Activated CD4-positive, alpha-beta T cell treated with anti-CD3 and anti-CD28 coated beads for 36 hours (primary cell): ENCODE results near the gene TMEM43. TPM values are rescaled to one million over a fixed set of nuclear protein-coding genes. Genes with fewer than 3 reads are reported as not detected.
A peak's percentile ranks its signal among the peaks of the same experiment; 100 is the strongest.
"Not testable (repeated sequence)": the region's sequence is repeated elsewhere in the genome, so short reads cannot be mapped to it uniquely, and the experiment has no call there.

Experiments used
- ATAC-seq: fragments of 200-7000 bp; cut with Tn5 transposase; one replicate; pipeline ENCODE4 v1.10.0; 2021; ENCODE audit warnings: mild to moderate bottlenecking, moderate library complexity
- CTCF ChIA-PET: fragments of 350-600 bp; sonication (Branson Sonifier 250); formaldehyde crosslinking; loops from one replicate; lab custom pipeline; 2021; ENCODE audit warnings: antibody characterized with exemption; lab: Charles Lee
- POLR2A ChIA-PET: fragments of 350-600 bp; sonication (Branson Sonifier 250); formaldehyde crosslinking; loops from one replicate; lab custom pipeline; 2021; ENCODE audit warnings: antibody characterized with exemption, inconsistent platforms; lab: Charles Lee
- DNase-seq: peaks from one replicate; pipeline ENCODE4 v3.0.0-alpha.2; 2020
- H3K27ac Mint-ChIP-seq: one replicate; pipeline ENCODE4 v1.8.0; 2021; ENCODE audit warnings: mixed read lengths
- H3K27me3 Mint-ChIP-seq: one replicate; pipeline ENCODE4 v1.8.0; 2021; ENCODE audit warnings: mixed read lengths
- H3K36me3 Mint-ChIP-seq: one replicate; pipeline ENCODE4 v1.8.0; 2021; ENCODE audit warnings: low read depth, mixed read lengths
- H3K4me1 Mint-ChIP-seq: one replicate; pipeline ENCODE4 v1.8.0; 2021; ENCODE audit warnings: mixed read lengths
- H3K4me3 Mint-ChIP-seq: one replicate; pipeline ENCODE4 v1.8.0; 2021; ENCODE audit warnings: mild to moderate bottlenecking, moderate library complexity, mixed read lengths
- H3K9me3 Mint-ChIP-seq: one replicate; pipeline ENCODE4 v1.8.0; 2021; ENCODE audit warnings: low read depth, mixed read lengths
- intact Hi-C, 2 experiments: fragments of 100-400 bp; cut with DNase I in 1 of 2; cut with micrococcal nuclease in 1 of 2; formaldehyde crosslinking; loops; one replicate each; pipeline versions ENCODE4 v1.14.2 to v1.15.1; 2022 to 2024; cut with DNase I, micrococcal nuclease
- total RNA-seq, 2 experiments: library from RNA; stranded (reverse); gene quantifications; one replicate each; pipeline ENCODE4 v1.2.3, GENCODE V29; 2021

TMEM43 gene, protein sequence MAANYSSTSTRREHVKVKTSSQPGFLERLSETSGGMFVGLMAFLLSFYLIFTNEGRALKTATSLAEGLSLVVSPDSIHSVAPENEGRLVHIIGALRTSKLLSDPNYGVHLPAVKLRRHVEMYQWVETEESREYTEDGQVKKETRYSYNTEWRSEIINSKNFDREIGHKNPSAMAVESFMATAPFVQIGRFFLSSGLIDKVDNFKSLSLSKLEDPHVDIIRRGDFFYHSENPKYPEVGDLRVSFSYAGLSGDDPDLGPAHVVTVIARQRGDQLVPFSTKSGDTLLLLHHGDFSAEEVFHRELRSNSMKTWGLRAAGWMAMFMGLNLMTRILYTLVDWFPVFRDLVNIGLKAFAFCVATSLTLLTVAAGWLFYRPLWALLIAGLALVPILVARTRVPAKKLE
- total RNA-seq: 10 to 100 TPM; 28.3 to 28.5 TPM

GRCh38 chr3:14124615-14125192, at the start of gene TMEM43, which contains the start of gene CHCHD4:
TMEM43 (plus strand) TSS chr3:14125052; CDS start chr3:14125194, 142 bp downstream.
CHCHD4 (minus strand) TSS chr3:14124870; CDS start chr3:14124676, 194 bp downstream.
- Mint-ChIP-seq H3K9me3 (peaks cover 3% of the 10 kb centered on the region), H3K4me3 (peak within 1 kb of the TSS; percentile 96), H3K27me3 (no peaks in the 10 kb centered on the region), H3K27ac (peak within 1 kb of the TSS; percentile 90), H3K4me1 (peaks cover 64% of the 10 kb centered on the region), H3K36me3 (peaks cover 61% of the 10 kb centered on the region)
- peak; percentile 91 for ATAC-seq
- intact Hi-C loops: loop anchor here (1.0 to 10.0 kb wide), 14 partner anchors 20 to 1112 kb away; partner anchors contain the start of genes LSM3 (in 2 of the 2), XPC (in 2 of the 2), CCDC174 (in 1 of the 2) and HDAC11 (in 1 of the 2)
- ChIA-PET POLR2A (interaction anchor here (1.0 to 3.6 kb wide), 6 partner anchors 9 to 644 kb away, joined by 3 to 34 read pairs (median 4); partner anchors contain the start of genes HDAC11, LSM3 and XPC), CTCF (interaction anchor here (0.6 to 2.6 kb wide), 7 partner anchors 11 to 308 kb away, joined by 3 to 9 read pairs (median 4); partner anchors contain the start of gene LSM3)
- DNase-seq: peak; percentile 99

- intact Hi-C loops, DNase-seq, CTCF ChIA-PET, H3K4me1 Mint-ChIP-seq, ATAC-seq, POLR2A ChIA-PET, H3K4me3 Mint-ChIP-seq, H3K27ac Mint-ChIP-seq, H3K36me3 Mint-ChIP-seq: not testable (repeated sequence)
- H3K9me3 Mint-ChIP-seq: peaks cover 10% of the 10 kb centered on the region
- peaks cover 17% of the 10 kb centered on the region for H3K27me3 Mint-ChIP-seq
Observed at GRCh38 chr3:14075233-14075632, 49.6 kb upstream of the TMEM43 start.

DNA sequence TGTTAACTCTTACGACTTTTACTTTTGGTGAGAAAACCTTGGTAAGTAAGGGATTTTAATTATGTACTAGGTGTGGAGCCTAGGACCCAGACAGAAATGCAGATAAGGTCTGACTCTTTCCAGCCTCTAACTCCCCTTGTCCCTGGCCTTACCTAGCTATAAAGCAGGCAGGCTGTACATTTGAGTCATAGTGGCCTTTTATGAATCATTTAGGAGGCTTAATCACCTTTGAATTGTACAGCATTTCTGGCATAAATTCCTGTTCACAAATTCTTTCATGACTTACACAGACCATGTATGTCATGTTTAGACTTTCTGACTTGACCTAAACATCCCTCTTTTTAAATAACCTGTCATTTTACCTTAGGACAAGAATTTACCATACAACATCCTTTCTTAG, 47.5 kb upstream of the TMEM43 start:
- intact Hi-C loops: no loop called here
- Mint-ChIP-seq H3K4me1 (peaks cover 6% of the 10 kb centered on the region), H3K9me3 (peaks cover 8% of the 10 kb centered on the region), H3K36me3 (peaks cover 5% of the 10 kb centered on the region), H3K4me3 (no peak overlapping the region), H3K27ac (no peak overlapping the region), H3K27me3 (peaks cover 11% of the 10 kb centered on the region)
- ATAC-seq (peak; percentile 37), DNase-seq (no peak)
- POLR2A ChIA-PET: no interaction called here
- CTCF ChIA-PET: no interaction called here

DNA sequence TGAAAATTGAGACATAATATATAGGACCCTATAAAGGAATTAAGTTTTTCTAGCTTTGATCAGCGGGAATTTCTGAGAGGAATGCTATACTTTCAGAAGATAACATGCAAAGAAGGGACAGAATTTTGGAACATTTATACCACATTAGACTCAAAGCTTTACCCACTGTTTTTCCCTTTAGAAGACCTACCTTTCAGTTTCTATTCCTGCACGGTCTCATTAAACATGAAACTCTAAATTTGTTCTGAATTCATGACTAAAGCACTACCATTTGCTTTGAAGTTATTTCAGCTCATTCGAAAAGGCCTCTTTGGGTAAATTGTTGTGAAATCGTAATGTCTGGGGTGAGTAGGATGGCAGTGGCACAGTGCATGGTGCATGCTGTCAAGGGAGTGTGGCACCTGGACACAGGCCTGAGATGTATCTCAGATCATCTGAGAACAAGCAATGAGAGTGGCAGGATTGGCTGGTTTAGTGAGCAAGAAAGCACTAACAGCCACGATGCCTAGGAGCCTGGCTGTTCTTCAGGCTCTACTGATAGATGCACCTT, 42.7 kb upstream of the TMEM43 start:
- Mint-ChIP-seq H3K4me1 (peaks cover 12% of the 10 kb centered on the region), H3K4me3 (no peak overlapping the region), H3K27ac (peak overlapping the region; percentile 37), H3K9me3 (peaks cover 9% of the 10 kb centered on the region), H3K27me3 (peaks cover 14% of the 10 kb centered on the region), H3K36me3 (peaks cover 5% of the 10 kb centered on the region)
- DNase-seq (peak; percentile 50), ATAC-seq (peak; percentile 97)
- CTCF ChIA-PET: interaction anchor here (0.5 to 0.8 kb wide), 2 partner anchors 43 to 84 kb away, joined by 3 read pairs; no protein-coding TSS in a partner anchor
- POLR2A ChIA-PET: interaction anchor here (0.6 kb wide), 1 partner anchor 41 kb away, joined by 3 read pairs; no protein-coding TSS in a partner anchor
- intact Hi-C loops: loop anchor here in 1 of 2 experiments (2.0 kb wide), 1 partner anchor 43 kb away; the partner anchor contains the start of genes CHCHD4 and TMEM43

DNA sequence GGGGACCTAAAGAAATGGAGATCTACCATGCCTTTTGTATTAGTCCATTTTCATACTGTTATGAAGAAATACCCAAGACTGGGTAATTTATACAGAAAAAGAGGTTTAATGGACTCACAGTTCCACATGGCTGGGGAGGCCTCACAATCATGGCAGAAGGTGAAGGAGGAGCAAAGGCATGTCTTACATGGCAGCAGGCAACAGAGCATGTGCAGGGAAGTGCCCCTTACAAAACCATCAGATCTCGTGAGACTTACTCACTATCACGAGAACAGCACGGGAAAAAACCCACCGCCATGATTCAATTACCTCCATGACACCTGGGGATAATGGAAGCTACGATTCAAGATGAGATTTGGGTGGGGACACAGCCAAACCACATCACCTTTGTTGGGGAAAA, 37.4 kb upstream of the TMEM43 start:
- H3K36me3 Mint-ChIP-seq, POLR2A ChIA-PET, H3K27ac Mint-ChIP-seq, H3K4me3 Mint-ChIP-seq, DNase-seq, H3K4me1 Mint-ChIP-seq, intact Hi-C loops, ATAC-seq: not testable (repeated sequence)
- Mint-ChIP-seq H3K9me3 (peaks cover 17% of the 10 kb centered on the region), H3K27me3 (peaks cover 11% of the 10 kb centered on the region)
- CTCF ChIA-PET: interaction anchor here (0.6 to 1.3 kb wide), 3 partner anchors 148 to 1232 kb away, joined by 3 read pairs; no protein-coding TSS in a partner anchor

GRCh38 chr3:14091959-14092358, 32.9 kb upstream of the TMEM43 start:
- H3K4me1 Mint-ChIP-seq, CTCF ChIA-PET, H3K27ac Mint-ChIP-seq, intact Hi-C loops, H3K36me3 Mint-ChIP-seq, DNase-seq, H3K4me3 Mint-ChIP-seq, POLR2A ChIA-PET, ATAC-seq: not testable (repeated sequence)
- Mint-ChIP-seq H3K9me3 (peaks cover 16% of the 10 kb centered on the region), H3K27me3 (peaks cover 14% of the 10 kb centered on the region)

DNA sequence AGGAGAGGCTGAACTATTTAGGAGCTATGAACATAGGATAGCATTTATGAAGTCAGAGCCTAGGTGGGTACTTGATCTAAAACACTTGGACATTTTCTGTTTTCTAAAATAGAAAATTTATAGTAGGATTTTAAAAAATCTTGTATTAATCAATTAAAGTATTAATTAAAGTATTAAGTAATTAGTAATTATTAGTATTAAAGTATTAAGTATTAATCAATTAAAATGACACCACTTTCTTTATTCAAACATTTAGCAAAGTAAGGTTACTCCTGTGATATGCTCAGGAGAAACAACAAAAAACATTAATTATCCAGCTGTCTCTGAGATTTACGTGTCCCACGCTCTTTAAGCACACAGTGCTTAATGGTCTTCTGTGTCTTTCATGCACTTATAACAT, 32.4 kb upstream of the TMEM43 start:
- intact Hi-C loops: no loop called here
- CTCF ChIA-PET: no interaction called here
- DNase-seq: no peak
- POLR2A ChIA-PET: no interaction called here
- no peak for ATAC-seq
- H3K9me3 Mint-ChIP-seq: peaks cover 13% of the 10 kb centered on the region
- H3K4me3 Mint-ChIP-seq: no peak overlapping the region
- H3K27ac Mint-ChIP-seq: no peak overlapping the region
- peaks cover 14% of the 10 kb centered on the region for H3K27me3 Mint-ChIP-seq
- H3K4me1 Mint-ChIP-seq: no peaks in the 10 kb centered on the region
- no peaks in the 10 kb centered on the region for H3K36me3 Mint-ChIP-seq

GRCh38 chr3:14093831-14094230, 31.0 kb upstream of the TMEM43 start:
- ATAC-seq: no peak
- Mint-ChIP-seq H3K36me3 (no peaks in the 10 kb centered on the region), H3K4me1 (no peaks in the 10 kb centered on the region), H3K4me3 (no peak overlapping the region), H3K27ac (no peak overlapping the region), H3K27me3 (peaks cover 19% of the 10 kb centered on the region), H3K9me3 (peaks cover 10% of the 10 kb centered on the region)
- CTCF ChIA-PET: interaction anchor here (0.5 to 1.1 kb wide), 2 partner anchors 10 to 765 kb away, joined by 3 read pairs; no protein-coding TSS in a partner anchor
- DNase-seq: no peak
- POLR2A ChIA-PET: no interaction called here
- intact Hi-C loops: no loop called here

GRCh38 chr3:14096742-14097141, 28.1 kb upstream of the TMEM43 start:
- Mint-ChIP-seq H3K9me3 (peaks cover 10% of the 10 kb centered on the region), H3K4me3 (no peak overlapping the region), H3K36me3 (no peaks in the 10 kb centered on the region), H3K27me3 (peaks cover 17% of the 10 kb centered on the region), H3K4me1 (no peaks in the 10 kb centered on the region), H3K27ac (no peak overlapping the region)
- ATAC-seq: no peak
- POLR2A ChIA-PET: no interaction called here
- CTCF ChIA-PET: interaction anchor here (0.9 kb wide), 1 partner anchor 14 kb away, joined by 3 read pairs; no protein-coding TSS in a partner anchor
- DNase-seq: no peak
- intact Hi-C loops: no loop called here

DNA sequence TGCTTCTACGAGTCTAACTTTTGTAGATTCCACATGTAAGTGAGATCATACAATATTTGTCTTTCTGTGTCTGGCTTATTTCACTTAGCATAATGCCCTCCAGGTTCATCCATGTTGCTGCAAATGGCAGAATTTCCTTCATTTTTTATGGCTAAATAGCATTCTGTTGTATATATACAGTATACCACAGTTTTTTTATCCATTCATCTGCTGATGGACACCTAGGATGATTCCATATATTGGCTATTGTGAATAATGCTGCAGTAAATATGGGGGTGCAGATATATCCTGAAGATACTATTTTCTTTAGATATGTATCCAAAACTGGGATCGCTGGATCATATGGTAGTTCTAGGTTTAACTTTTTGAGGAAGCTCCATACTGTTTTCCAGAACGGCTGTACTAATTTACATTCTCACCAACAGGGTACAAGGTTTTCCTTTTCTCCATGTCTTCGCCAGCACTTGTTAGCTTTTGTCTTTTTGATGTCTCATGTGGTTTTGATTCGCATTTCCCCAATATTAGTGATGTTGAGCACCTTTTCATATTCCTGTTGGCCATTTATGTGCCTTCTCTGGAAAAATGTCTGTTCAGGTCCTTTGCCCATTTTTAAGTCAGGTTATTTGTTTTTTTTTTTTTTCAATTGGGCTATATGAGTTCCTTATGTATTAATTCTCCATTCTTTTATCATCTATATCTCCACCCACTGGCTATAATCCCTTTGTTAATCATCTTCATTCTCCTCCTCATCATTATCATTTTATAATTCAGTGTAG, 27.0 kb upstream of the TMEM43 start:
- H3K36me3 Mint-ChIP-seq: no peaks in the 10 kb centered on the region
- intact Hi-C loops: no loop called here
- no peak for DNase-seq
- no peak overlapping the region for H3K27ac Mint-ChIP-seq
- ChIA-PET POLR2A (no interaction called here), CTCF (no interaction called here)
- H3K4me1 Mint-ChIP-seq: no peaks in the 10 kb centered on the region
- H3K27me3 Mint-ChIP-seq: peaks cover 17% of the 10 kb centered on the region
- H3K4me3 Mint-ChIP-seq: no peak overlapping the region
- no peak for ATAC-seq
- H3K9me3 Mint-ChIP-seq: peaks cover 10% of the 10 kb centered on the region
